GM18498 (cell line): ENCODE results near the gene TTI1.

Experiments used
- ATAC-seq: cut with Tn5 transposase; IDR thresholded peaks from one replicate; pipeline ENCODE4 v1.9.1; 2021; ENCODE audit warnings: mild to moderate bottlenecking, moderate library complexity; ENCODE audit not compliant: unreplicated experiment

TTI1 gene

GRCh38 chr20:37939701-37940560 lies 93.3 kb downstream of the TTI1 start:
- ATAC-seq = no peak

- ATAC-seq = no peak
These were observed 94.3 kb downstream of the TTI1 start for GRCh38 chr20:37938954-37939353.

GRCh38 chr20:37938181-37938750 lies 95.0 kb downstream of the TTI1 start:
- ATAC-seq = no peak

GRCh38 chr20:37937686-37938085 lies 95.6 kb downstream of the TTI1 start:
- no peak for ATAC-seq

GRCh38 chr20:37936451-37936850 lies 96.8 kb downstream of the TTI1 start:
- no peak for ATAC-seq

- no peak for ATAC-seq
These were observed 97.2 kb downstream of the TTI1 start for GRCh38 chr20:37936041-37936440.

- ATAC-seq = no peak
These were observed 97.8 kb downstream of the TTI1 start for GRCh38 chr20:37935435-37935834.

- no peak for ATAC-seq
These were observed 98.5 kb downstream of the TTI1 start for GRCh38 chr20:37934634-37935375.

- no peak for ATAC-seq
These were observed 99.2 kb downstream of the TTI1 start for GRCh38 chr20:37933786-37934633.
